H1 (cell line): Measurements from ENCODE around the gene MMP28. TPM values are rescaled to one million over a fixed set of nuclear protein-coding genes. Genes with fewer than 3 reads are reported as not detected.

Source experiments
- CREB1 ChIP-seq: IDR thresholded peaks from 2 replicates; pipeline ENCODE4 v1.6.1; 2012; ENCODE audit warnings: inconsistent platforms
- NRF1 ChIP-seq: IDR thresholded peaks from 2 replicates; pipeline ENCODE4 v1.6.1; 2011; ENCODE audit warnings: mild to moderate bottlenecking, low read depth, low read length, improper control_type of control experiment
- RNF2 ChIP-seq: fragments of 200-900, 300-1000 bp; sonication (generic); IDR thresholded peaks from 2 replicates; pipeline ENCODE4 v1.7.1; 2016; ENCODE audit warnings: borderline replicate concordance, low read depth, mild to moderate bottlenecking, antibody characterized with exemption, low read length; ENCODE audit not compliant: poor library complexity, severe bottlenecking; ENCODE audit errors: missing control alignments
- SUZ12 ChIP-seq: fragments of 200-600 bp; sonication (generic); IDR thresholded peaks from 2 replicates; pipeline ENCODE4 v1.6.1; 2012; ENCODE audit warnings: mild to moderate bottlenecking, inconsistent platforms, low read length, moderate library complexity, mixed read lengths
- TEAD4 ChIP-seq: IDR thresholded peaks from 2 replicates; pipeline ENCODE4 v1.6.1; 2012; ENCODE audit warnings: low read depth, low read length, inconsistent platforms, mixed read lengths
- ZNF274 ChIP-seq: IDR thresholded peaks from 2 replicates; pipeline ENCODE4 v1.7.0; 2012; ENCODE audit warnings: low read length, borderline replicate concordance; ENCODE audit errors: extremely low read depth
- polyA plus RNA-seq, 7 experiments: library from polyadenylated mRNA; depleted of rRNA in 3 of 7; stranded (reverse) in 5 of 7; unstranded in 2 of 7; fragments of >200 nt in 5 of 7; fragments of 200-250 nt in 2 of 7; gene quantifications; 1 replicate in 5 of 7; 2 replicates in 1 of 7; 4 replicates in 1 of 7; pipeline versions ENCODE4 v1.2.1 to v1.2.3, GENCODE V29; 2011 to 2013; ENCODE audit warnings: missing spikeins in 2 of 7, mixed read lengths in 2 of 7
- total RNA-seq: library from RNA; stranded (reverse); fragmentation: NEBNext Ultra II Directional; extraction: Animal tissue kit (Norgen Biotek cat#: 25700); gene quantifications from 2 replicates; pipeline ENCODE4 v1.2.1, GENCODE V29; 2021

The MMP28 gene
- total and polyA plus RNA-seq, 2 of the 8 experiments (the other 6 are each of a cell fraction or from before 2014, with no cell fraction given), result not detected

DNA sequence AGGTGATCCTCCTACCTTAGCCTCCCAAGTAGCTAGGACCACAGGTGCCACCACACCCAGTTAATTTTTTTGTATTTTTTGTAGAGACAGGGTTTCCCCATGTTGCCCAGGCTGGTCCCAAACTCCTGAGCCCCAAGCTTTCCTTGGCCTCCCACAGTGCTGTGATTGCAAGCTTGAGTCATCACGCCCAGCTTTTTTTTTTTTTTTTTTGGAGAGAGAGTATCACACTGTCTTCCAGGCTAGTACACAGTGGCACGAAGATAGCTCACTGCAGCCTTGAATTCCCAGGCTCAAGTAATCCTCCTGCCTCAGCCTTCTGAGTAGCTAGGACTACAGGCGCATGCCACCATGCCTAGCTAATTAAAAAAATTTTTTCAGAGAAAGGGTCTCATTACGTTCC, 46.1 kb upstream of the MMP28 start (continued):
- TF ChIP-seq RNF2 (no peak), ZNF274 (no peak), SUZ12 (no peak), NRF1 (no peak), CREB1 (no peak), TEAD4 (no peak)
